Mesenteric fat pad (tissue), 1 donor: ENCODE measurements around the gene PRKAB1. TPM values are rescaled to one million over a fixed set of nuclear protein-coding genes. Genes with fewer than 3 reads are reported as not detected.
"Not testable (repeated sequence)": the region's sequence is repeated elsewhere in the genome, so short reads cannot be mapped to it uniquely, and the experiment has no call there.

Experiments
- DNase-seq: peaks from one replicate; pipeline ENCODE4 v3.0.0-alpha.2; 2020; ENCODE audit warnings: low spot score
- total RNA-seq: library from RNA; stranded (reverse); fragmentation: NEBNext Ultra II Directional; extraction: Animal tissue kit (Norgen Biotek cat#: 25700); gene quantifications from one replicate; pipeline ENCODE4 v1.2.1, GENCODE V29; 2021
- donor health status: DM: yes; HTN: yes; CAD: no.

Gene PRKAB1
- total RNA-seq, 1 donor from 2014 or later: 20.8 TPM

GRCh38 chr12:119683816-119684215 lies 15.9 kb downstream of the PRKAB1 start:
- DNase-seq: no peak

GRCh38 chr12:119684711-119685369 lies 16.9 kb downstream of the PRKAB1 start:
- no peak for DNase-seq

- DNase-seq: no peak
These were observed 17.4 kb downstream of the PRKAB1 start for GRCh38 chr12:119685375-119685774.

- DNase-seq: no peak
These were observed 18.4 kb downstream of the PRKAB1 start for GRCh38 chr12:119686355-119686754.

GRCh38 chr12:119686776-119687175 lies 18.8 kb downstream of the PRKAB1 start:
- DNase-seq: no peak

- no peak for DNase-seq
These were observed 19.5 kb downstream of the PRKAB1 start for GRCh38 chr12:119687406-119687805.

- no peak for DNase-seq
These were observed 19.9 kb downstream of the PRKAB1 start for GRCh38 chr12:119687879-119688278.

- no peak for DNase-seq
These were observed 22.1 kb downstream of the PRKAB1 start for GRCh38 chr12:119689935-119690500.

- no peak for DNase-seq
These were observed 23.4 kb downstream of the PRKAB1 start for GRCh38 chr12:119691202-119691810.

GRCh38 chr12:119692410-119692809 lies 24.5 kb downstream of the PRKAB1 start:
- no peak for DNase-seq

- DNase-seq: no peak
These were observed 25.1 kb downstream of the PRKAB1 start for GRCh38 chr12:119692997-119693396.

- no peak for DNase-seq
These were observed 25.6 kb downstream of the PRKAB1 start for GRCh38 chr12:119693511-119693910.

- DNase-seq: no peak
These were observed 26.2 kb downstream of the PRKAB1 start for GRCh38 chr12:119694111-119694510.

GRCh38 chr12:119695034-119695433 lies 27.1 kb downstream of the PRKAB1 start:
- DNase-seq: no peak

GRCh38 chr12:119696943-119697342 lies 29.0 kb downstream of the PRKAB1 start:
- DNase-seq: no peak

- DNase-seq: no peak
These were observed 31.3 kb downstream of the PRKAB1 start for GRCh38 chr12:119699199-119699760.

- no peak for DNase-seq
These were observed 32.1 kb downstream of the PRKAB1 start for GRCh38 chr12:119700078-119700477.

GRCh38 chr12:119704065-119704747 lies 36.3 kb downstream of the PRKAB1 start:
- DNase-seq: no peak

GRCh38 chr12:119705182-119705581 lies 37.2 kb downstream of the PRKAB1 start:
- DNase-seq: no peak

GRCh38 chr12:119706427-119706826 lies 38.5 kb downstream of the PRKAB1 start:
- DNase-seq: not testable (repeated sequence)

- DNase-seq: no peak
These were observed 42.5 kb downstream of the PRKAB1 start for GRCh38 chr12:119710374-119710964.
